Measurements from ENCODE around the gene MCC.

The MCC gene

DNA sequence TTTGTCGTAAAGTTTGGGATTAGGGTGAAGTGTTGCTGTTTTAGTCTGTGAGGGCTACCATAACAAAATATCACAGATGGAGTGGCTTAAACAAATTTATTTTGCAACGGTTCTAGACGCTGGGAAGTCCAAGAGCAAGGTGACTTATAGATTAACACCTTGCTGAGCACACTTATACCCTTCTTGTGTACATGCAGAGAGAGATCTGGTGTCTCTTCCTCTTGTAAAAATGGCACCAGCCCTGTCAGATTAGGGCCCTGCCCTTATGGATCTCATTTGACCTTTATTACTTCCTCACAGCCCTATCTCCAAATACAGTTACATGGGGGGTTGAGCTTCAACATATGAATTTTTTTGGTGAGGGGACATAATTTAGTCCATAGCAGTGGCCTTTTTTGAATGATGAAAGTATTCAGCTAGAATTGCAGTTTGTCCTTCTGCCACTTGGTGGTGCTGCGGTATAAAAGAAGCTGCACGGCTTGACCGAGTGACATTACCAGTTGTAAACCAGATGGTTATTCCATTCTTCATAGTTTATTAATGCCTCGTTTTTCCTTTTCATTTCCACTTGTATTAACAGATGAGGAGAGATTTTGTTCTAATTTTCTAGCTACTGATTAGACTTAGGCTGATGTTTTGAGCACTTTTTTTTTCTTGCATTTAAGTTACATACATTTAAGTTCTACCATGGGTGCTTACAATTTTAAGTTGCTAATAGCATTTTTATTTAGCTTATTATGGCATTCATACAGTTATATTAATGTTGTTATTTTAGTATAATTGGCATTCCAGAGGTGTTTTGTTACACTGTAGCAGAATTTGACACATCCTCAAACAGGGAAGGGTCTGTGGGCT, 492.3 kb downstream of the MCC start:
- peak; percentile 29 for DNase-seq (ENCODE audit: low read depth, low spot score)

DNA sequence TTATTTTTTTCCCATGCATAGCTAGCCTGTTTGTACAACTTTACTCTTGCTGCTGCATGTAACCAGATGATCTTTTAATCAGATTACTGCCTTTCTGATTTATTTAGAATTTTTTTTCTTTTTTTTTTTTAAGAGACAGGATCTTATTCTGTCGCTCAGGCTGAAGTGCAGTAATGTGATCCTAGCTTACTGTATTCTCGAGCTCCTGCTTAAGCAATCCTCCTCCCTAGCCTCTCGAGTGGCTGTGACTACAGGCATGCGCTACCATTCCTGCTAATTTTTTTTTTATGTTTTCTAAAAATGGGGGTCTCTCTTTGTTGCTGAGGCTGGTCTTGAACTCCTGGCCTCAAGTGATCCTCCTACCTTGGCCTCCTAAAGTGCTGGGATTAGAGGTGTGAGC, 502.0 kb downstream of the MCC start:
- DNase-seq (ENCODE audit: low read depth, low spot score), result no peak

DNA sequence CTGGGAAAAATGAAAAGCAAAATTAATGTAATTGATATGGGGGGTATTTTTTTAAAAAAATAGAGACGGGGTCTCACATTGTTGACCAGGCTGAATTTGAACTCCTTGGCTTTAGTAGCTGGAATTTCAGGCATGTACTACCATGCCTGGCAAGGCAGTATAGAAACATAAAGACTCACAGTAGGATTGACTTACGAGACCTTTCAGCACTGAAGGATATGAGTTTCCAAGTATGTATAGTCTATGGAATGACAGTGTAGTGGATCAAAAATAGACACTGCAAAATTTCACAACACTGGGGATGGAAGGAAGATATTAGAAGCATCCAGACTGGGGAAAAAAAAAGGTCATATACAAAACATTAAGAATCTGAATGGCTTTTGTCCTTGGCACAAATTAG, 504.9 kb downstream of the MCC start:
- no peak for DNase-seq (ENCODE audit: low read depth, low spot score)

DNA sequence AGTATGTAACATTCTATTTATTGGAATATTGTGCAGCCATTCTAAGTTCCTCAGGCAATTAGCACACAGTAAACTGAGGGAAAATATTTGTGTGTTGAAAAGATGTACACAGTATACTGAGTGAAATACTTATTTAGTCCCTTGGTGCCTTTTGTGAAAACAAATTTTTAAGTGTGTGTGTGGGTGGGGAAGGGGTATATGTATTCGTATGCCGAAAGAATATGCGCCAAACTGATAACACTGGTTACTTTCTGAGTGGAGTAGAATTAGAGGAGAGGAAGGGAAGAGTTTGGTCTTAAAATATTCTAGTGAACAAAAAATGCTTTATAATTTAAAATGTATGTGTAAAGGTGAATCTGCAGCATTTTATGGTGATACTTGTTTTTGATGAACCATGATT, 508.5 kb downstream of the MCC start:
- DNase-seq (ENCODE audit: low read depth, low spot score), result no peak

DNA sequence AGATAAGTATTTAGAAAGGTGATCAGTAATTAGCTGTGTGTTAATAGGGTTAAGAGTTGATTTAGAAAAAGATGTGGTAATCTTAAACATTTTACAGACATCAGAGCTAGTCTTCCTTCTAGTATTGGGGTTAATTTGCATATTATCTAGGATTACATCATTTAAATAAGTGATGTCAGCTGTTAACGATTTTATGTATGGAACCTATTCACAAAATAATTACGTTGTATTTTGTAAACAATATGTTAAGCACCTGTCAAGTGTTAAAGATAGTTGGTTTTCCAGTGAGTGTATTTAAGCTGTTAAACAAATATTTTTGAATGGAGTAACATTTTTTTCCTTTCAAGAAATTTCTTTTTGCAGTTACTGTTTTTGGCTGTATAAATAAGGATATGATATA, 509.4 kb downstream of the MCC start:
- DNase-seq (ENCODE audit: low read depth, low spot score), result no peak

DNA sequence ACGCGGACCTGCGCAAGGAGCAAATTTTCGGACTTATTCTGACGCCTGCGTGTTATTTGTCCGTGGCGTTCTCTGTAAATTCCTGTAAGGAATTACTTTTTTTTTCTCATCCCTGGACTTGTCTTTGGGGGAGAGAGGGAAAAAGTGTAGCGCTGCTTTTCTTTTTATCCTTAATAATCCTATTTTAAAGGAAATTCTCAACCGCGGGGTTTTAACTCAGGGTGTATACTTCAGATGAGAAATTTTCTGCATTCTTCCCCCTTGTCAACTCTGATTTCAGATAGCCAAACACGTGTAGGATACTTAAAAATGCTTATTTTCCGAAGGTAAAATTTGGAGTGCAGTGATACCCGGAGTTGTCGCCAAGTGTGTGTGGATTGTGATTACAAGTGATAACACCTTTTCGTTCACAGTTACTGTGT, 510.8 kb downstream of the MCC start:
- DNase-seq (ENCODE audit: low read depth, low spot score), result no peak

DNA sequence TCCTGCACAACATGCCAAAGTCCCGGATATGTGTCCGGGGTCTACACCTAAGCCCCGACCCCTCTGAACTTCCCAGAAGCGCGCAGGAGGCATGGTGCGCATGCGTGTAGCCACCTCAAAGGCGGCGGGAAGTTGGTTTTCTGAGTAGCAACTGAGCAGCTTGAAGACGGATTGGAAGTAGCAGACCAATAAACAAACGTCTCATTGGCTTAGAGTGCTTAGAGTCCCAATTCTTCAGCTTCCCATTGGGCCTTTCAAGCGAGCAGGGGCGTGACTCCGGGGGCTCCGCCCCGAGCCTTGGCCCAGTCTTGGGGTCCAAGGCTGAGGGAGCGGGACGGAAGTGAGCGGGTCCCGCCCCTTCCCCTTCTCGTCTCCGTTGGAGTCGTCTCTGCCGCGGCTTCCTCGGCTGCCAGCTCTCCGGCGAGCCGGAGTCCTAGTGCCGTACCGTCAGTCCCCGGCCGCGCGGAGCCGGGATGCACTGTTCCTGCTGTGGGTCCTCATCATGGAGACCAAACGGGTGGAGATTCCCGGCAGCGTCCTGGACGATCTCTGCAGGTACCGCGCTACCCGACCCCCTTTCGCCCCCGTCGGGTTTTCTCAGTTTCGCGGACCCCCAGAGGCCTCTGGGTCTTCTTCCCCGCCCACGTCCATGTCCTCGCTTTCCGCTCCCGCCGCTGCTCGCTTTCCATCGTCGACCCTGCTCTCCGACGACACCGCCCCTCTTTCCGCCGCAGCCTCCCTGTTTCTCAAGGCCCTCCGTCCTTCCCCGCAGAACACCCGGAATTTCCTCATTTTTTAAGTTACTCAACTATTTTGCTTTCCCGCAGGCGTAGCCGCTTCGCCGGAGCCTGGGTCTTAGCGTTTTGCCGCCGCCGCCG, 511.6 kb downstream of the MCC start, which contains the start of gene DCP2:
TSS of gene DCP2 (plus strand) at position 367 of the 878 bp plus-strand sequence. CDS start at position 503, 136 bp downstream.
- DNase-seq (ENCODE audit: low read depth, low spot score), result peak; percentile 97

DNA sequence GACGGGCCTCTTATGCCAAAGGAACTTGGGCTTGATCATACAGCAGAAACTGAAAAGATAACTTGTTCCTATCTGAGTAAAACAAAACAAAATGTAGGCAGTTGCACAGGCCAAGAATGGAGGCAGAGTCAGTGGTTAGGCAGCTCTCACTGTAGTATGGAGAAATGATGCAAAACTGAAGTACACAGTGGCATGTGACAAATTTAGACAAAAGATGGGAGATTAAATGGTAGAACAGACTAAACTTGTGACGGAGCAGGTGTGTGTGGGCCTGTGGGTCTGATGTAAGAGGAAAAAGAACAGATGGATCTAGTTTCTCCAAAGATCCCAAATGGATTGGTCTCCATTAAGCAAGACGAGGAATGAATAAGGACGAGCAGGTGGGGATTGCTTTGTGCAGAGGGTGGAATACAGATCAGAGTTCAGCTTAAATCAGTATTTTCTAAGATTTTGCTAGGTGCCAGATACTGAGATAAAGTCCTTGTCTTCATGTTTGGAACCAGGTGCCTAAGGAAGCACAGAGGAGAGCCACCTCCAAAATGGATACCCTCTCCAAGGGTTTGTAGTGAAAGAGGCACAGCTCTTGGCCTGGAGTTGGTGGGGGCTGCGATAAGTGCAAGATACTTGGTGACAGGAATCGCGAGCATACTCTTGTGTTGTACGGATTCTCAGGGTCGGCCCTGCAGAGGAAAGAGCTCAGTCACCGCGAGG, 512.4 kb downstream of the MCC start:
- DNase-seq (ENCODE audit: low read depth, low spot score), result no peak

DNA sequence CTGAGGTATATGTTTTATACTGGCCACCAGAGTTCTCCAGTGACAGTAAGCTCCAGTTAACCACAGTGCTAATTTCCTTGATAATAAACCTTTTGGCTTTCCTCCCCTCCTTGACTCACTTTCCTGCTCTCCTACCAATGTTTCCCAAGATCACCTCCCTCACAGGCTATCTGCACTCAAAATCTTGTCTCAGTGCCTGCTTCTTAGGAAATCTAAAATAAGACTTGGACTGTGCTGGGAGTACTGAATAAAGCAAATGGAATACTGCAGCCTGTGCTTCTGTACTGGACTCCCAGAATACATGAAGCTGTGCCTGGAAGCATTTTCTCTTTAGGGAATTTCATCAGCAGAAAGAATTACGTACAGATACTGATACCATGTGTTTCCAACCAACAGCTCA, 513.4 kb downstream of the MCC start:
- no peak for DNase-seq (ENCODE audit: low read depth, low spot score)

DNA sequence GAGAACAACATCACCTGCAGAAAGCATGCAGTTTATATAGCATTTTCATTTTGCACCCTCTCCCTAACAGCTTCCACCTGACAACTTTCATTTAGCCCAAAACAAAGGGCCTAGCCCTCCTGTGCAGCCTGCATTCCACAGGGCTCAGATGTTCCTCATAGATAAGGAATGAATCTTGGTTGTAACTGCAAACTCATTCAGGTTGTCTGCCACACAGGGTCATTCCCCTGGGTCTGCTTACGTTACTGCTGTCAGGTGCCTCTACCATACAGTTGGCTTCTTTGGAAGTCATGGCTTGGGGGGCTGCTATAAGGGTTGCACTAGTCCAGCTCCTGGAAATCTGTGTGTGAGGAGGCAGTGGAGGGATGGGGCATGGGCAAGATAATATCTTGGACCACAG, 514.3 kb downstream of the MCC start:
- DNase-seq (ENCODE audit: low read depth, low spot score), result no peak

DNA sequence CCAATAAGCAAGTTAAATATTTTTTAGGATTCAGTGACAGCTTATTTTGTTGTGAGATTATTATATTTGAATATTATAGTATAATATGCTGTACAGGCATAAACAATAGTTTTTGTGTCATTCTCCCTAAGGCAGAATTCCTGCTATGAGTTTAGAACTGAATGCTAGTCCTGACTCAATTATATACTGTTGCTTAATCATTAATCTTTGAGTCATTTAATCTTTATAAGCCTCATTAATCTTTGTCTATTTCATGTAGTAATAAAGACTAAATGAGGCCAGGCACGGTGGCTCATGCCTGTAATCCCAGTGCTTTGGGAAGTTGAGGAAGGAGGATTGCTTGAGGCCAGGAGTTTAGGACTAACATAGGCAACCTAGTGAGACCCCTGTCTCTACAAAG, 515.2 kb downstream of the MCC start:
- DNase-seq (ENCODE audit: low read depth, low spot score), result no peak
